ENCODE data around the gene TBX15.

Gene TBX15

DNA sequence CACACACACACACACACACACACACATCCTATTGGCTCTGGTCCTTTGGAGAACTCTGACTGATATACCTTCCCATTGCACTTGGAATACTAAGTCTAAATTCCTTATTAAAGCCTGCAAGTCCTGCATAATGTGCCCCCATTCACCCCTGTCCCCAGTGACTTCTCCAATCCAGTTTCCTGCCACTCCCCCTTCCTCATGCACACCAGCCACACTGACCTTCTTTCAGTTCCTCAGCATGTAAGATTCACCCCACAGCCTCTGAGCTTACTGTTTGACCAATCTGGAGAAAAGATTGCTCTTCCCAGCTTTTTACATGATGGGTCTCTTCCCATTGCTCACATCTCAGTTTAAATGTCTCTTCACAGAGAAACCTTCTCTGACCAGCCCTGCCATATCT, 146.6 kb downstream of the TBX15 start:
- H2AFZ ChIP-seq (ENCODE audit: low read depth, low read length): no peak overlapping the region
- no peak overlapping the region for H3K9ac ChIP-seq (ENCODE audit: low read depth, low read length)
- no peaks in the 10 kb centered on the region for H3K9me3 ChIP-seq (ENCODE audit: insufficient read depth, low read length, severe bottlenecking)
- H3K4me1 ChIP-seq (ENCODE audit: insufficient read depth, low read length): no peaks in the 10 kb centered on the region
- no peak for DNase-seq
- no peak overlapping the region for H3K27ac ChIP-seq (ENCODE audit: low read length)
- no peaks in the 10 kb centered on the region for H3K79me2 ChIP-seq (ENCODE audit: insufficient read depth, low read length)
- no peaks in the 10 kb centered on the region for H3K36me3 ChIP-seq (ENCODE audit: insufficient read depth, low read length)
- no peak for TF ChIP-seq CTCF (IDR thresholded peaks at IDR 0.05; ENCODE audit: borderline replicate concordance, extremely low read depth, low read length, poor library complexity, severe bottlenecking)
- no peaks in the 10 kb centered on the region for H3K27me3 ChIP-seq (ENCODE audit: insufficient read depth, low read length, poor library complexity)
- no peak for ATAC-seq (ENCODE audit: insufficient read depth, low read depth)
- no peak overlapping the region for H3K4me3 ChIP-seq (ENCODE audit: low read depth in 1 of 2, low read length in 2 of 2)
- no peak overlapping the region for H3K4me2 ChIP-seq (ENCODE audit: insufficient read depth, low read length)
- no peaks in the 10 kb centered on the region for H4K20me1 ChIP-seq (ENCODE audit: insufficient read depth, low read length)

Data from DND-41 (cell line).